Measurements from ENCODE around the gene GAS2L3.
"Not testable (repeated sequence)": the region's sequence is repeated elsewhere in the genome, so short reads cannot be mapped to it uniquely, and the experiment has no call there.

GAS2L3 gene

GRCh38 chr12:100573292-100574186, at the start of gene GAS2L3:
TSS of gene GAS2L3 (plus strand) at chr12:100573684. CDS start at chr12:100594905, 21,221 bp downstream.
- FAIRE-seq, result no peak

GRCh38 chr12:100528034-100528433, 45.5 kb upstream of the GAS2L3 start:
- FAIRE-seq, result no peak

- FAIRE-seq, result no peak
These were observed 44.9 kb upstream of the GAS2L3 start for GRCh38 chr12:100528471-100529127.

GRCh38 chr12:100529756-100530350, 43.6 kb upstream of the GAS2L3 start:
- FAIRE-seq, result no peak

- FAIRE-seq, result no peak
These were observed 40.1 kb upstream of the GAS2L3 start for GRCh38 chr12:100533376-100533775.

- FAIRE-seq, result no peak
These were observed 38.8 kb upstream of the GAS2L3 start for GRCh38 chr12:100534625-100535227.

- FAIRE-seq, result no peak
These were observed 34.3 kb upstream of the GAS2L3 start for GRCh38 chr12:100539202-100539601.

GRCh38 chr12:100544165-100544564, 29.3 kb upstream of the GAS2L3 start:
- no peak for FAIRE-seq

- FAIRE-seq, result no peak
These were observed 28.4 kb upstream of the GAS2L3 start for GRCh38 chr12:100545092-100545491.

- no peak for FAIRE-seq
These were observed 19.5 kb upstream of the GAS2L3 start for GRCh38 chr12:100553936-100554335.

- FAIRE-seq, result peak; percentile 100
These were observed 18.8 kb upstream of the GAS2L3 start for GRCh38 chr12:100554608-100555077.

GRCh38 chr12:100555722-100556121, 17.8 kb upstream of the GAS2L3 start:
- no peak for FAIRE-seq

GRCh38 chr12:100557357-100557756, 16.1 kb upstream of the GAS2L3 start:
- no peak for FAIRE-seq

- FAIRE-seq, result not testable (repeated sequence)
These were observed 14.2 kb upstream of the GAS2L3 start for GRCh38 chr12:100559261-100559660.

GRCh38 chr12:100564090-100564489, 9.4 kb upstream of the GAS2L3 start:
- no peak for FAIRE-seq

GRCh38 chr12:100564905-100565467, 8.5 kb upstream of the GAS2L3 start:
- FAIRE-seq, result no peak

- FAIRE-seq, result no peak
These were observed 7.4 kb upstream of the GAS2L3 start for GRCh38 chr12:100565987-100566545.

- FAIRE-seq, result no peak
These were observed 6.4 kb upstream of the GAS2L3 start for GRCh38 chr12:100566887-100567637.

- FAIRE-seq, result no peak
These were observed 5.5 kb upstream of the GAS2L3 start for GRCh38 chr12:100567945-100568344.

- no peak for FAIRE-seq
These were observed 1.3 kb upstream of the GAS2L3 start for GRCh38 chr12:100572184-100572583.

- FAIRE-seq, result no peak
These were observed 947 bp downstream of the GAS2L3 start for GRCh38 chr12:100574187-100575074.
